ENCODE data around the gene BZW1. TPM values are rescaled to one million over a fixed set of nuclear protein-coding genes. Genes with fewer than 3 reads are reported as not detected.

The BZW1 gene
- total and polyA plus RNA-seq, 2 donors from 2014 or later, result 50.5 to 188 TPM

- intact Hi-C loops (cut with DNase I), result no loop called here
Measured at GRCh38 chr2:200860092-200860795, 48.5 kb downstream of the BZW1 start.

GRCh38 chr2:200861617-200862155, 50.0 kb downstream of the BZW1 start:
- peak in 1 of 5 donors; percentile 26 for DNase-seq
- Histone ChIP-seq H3K27me3 (ENCODE audit: control insufficient read depth, insufficient read depth, low read length) (no peaks in the 10 kb centered on the region), H3K9ac (ENCODE audit: low read length in 3 of 3) (peak overlapping the region; percentile 24 to 97 (median 44)), H3K36me3 (ENCODE audit: control insufficient read depth in 2 of 3, insufficient read depth in 3 of 3, low read length in 3 of 3) (peaks cover 20 to 48% (median 26%) of the 10 kb centered on the region in 3 donors), H3K4me1 (ENCODE audit: control insufficient read depth in 2 of 3, insufficient read depth in 2 of 3, low read depth in 1 of 3, low read length in 3 of 3) (peaks cover 3 to 11% (median 4%) of the 10 kb centered on the region in 3 donors), H3K9me3 (ENCODE audit: control insufficient read depth in 2 of 3, insufficient read depth in 1 of 3, low read length in 3 of 3) (no peaks in the 10 kb centered on the region), H3K4me3 (ENCODE audit: low read length in 3 of 3) (peak overlapping the region; percentile 90 to 100 (median 99)), H3K27ac (ENCODE audit: low read depth in 2 of 2, low read length in 2 of 2) (peak overlapping the region; percentile 39 to 100)
- intact Hi-C loops (cut with DNase I), result no loop called here
- no peak for FAIRE-seq
- no peak for TF ChIP-seq CTCF (IDR thresholded peaks at IDR 0.05; ENCODE audit: borderline replicate concordance, extremely low read depth, insufficient read depth)

More at GRCh38 chr2:200860092-200860795, 48.5 kb downstream of the BZW1 start:
- H3K27ac ChIP-seq (ENCODE audit: low read depth in 2 of 2, low read length in 2 of 2), result peak overlapping the region in 1 of 2 donors; percentile 79
- H3K9ac ChIP-seq (ENCODE audit: low read length in 3 of 3), result peak overlapping the region in 1 of 3 donors; percentile 22
- no peaks in the 10 kb centered on the region for H3K27me3 ChIP-seq (ENCODE audit: control insufficient read depth, insufficient read depth, low read length)
- peaks cover 22 to 56% (median 29%) of the 10 kb centered on the region in 3 donors for H3K36me3 ChIP-seq (ENCODE audit: control insufficient read depth in 2 of 3, insufficient read depth in 3 of 3, low read length in 3 of 3)
- no peaks in the 10 kb centered on the region for H3K9me3 ChIP-seq (ENCODE audit: control insufficient read depth in 2 of 3, insufficient read depth in 1 of 3, low read length in 3 of 3)
- FAIRE-seq (no peak), DNase-seq (no peak)
- peak overlapping the region in 2 of 3 donors; percentile 45 to 90 for H3K4me3 ChIP-seq (ENCODE audit: low read length in 3 of 3)
- no peak for TF ChIP-seq CTCF (IDR thresholded peaks at IDR 0.05; ENCODE audit: borderline replicate concordance, extremely low read depth, insufficient read depth)
- peaks cover 3 to 11% (median 4%) of the 10 kb centered on the region in 3 donors for H3K4me1 ChIP-seq (ENCODE audit: control insufficient read depth in 2 of 3, insufficient read depth in 2 of 3, low read depth in 1 of 3, low read length in 3 of 3)

GRCh38 chr2:200862532-200863000, 50.9 kb downstream of the BZW1 start:
- Histone ChIP-seq H3K4me1 (ENCODE audit: control insufficient read depth in 2 of 3, insufficient read depth in 2 of 3, low read depth in 1 of 3, low read length in 3 of 3) (peaks cover 3 to 11% (median 4%) of the 10 kb centered on the region in 3 donors), H3K9ac (ENCODE audit: low read length in 3 of 3) (peak overlapping the region; percentile 100), H3K36me3 (ENCODE audit: control insufficient read depth in 2 of 3, insufficient read depth in 3 of 3, low read length in 3 of 3) (peaks cover 15 to 40% (median 18%) of the 10 kb centered on the region in 3 donors), H3K4me3 (ENCODE audit: low read length in 3 of 3) (peak overlapping the region; percentile 90 to 100 (median 99)), H3K27ac (ENCODE audit: low read depth in 2 of 2, low read length in 2 of 2) (peak overlapping the region; percentile 100), H3K27me3 (ENCODE audit: control insufficient read depth, insufficient read depth, low read length) (no peaks in the 10 kb centered on the region), H3K9me3 (ENCODE audit: control insufficient read depth in 2 of 3, insufficient read depth in 1 of 3, low read length in 3 of 3) (no peaks in the 10 kb centered on the region)
- no peak for TF ChIP-seq CTCF (IDR thresholded peaks at IDR 0.05; ENCODE audit: borderline replicate concordance, extremely low read depth, insufficient read depth)
- intact Hi-C loops (cut with DNase I), result no loop called here
- DNase-seq, result peak in 4 of 5 donors; percentile 45 to 87 (median 70)
- FAIRE-seq, result no peak

Data from kidney (tissue), 14 donors.